ENCODE measurements around the gene TIMM50. TPM values are rescaled to one million over a fixed set of nuclear protein-coding genes. Genes with fewer than 3 reads are reported as not detected.

Gene TIMM50
- total and polyA plus RNA-seq, 12 donors, result 67.3 to 160 (median 79.9) TPM

- H3K4me1 ChIP-seq, result peaks cover 5 to 16% (median 13%) of the 10 kb centered on the region in 9 donors
- no peak overlapping the region for H3K27ac ChIP-seq
- no peak for TF ChIP-seq CTCF (IDR thresholded peaks at IDR 0.05)
- no peak for DNase-seq
- WGBS, 2 donors, result 42 to 43% methylated on average over 6 of the region's 6 CpGs
- H3K27me3 ChIP-seq, result peaks cover 22 to 71% (median 64%) of the 10 kb centered on the region in 7 donors
- H3K9me3 ChIP-seq, result no peaks in the 10 kb centered on the region
- intact Hi-C loops (cut with DNase I), result no loop called here
- no peak for ATAC-seq
- no peaks in the 10 kb centered on the region for H3K36me3 ChIP-seq
- H3K4me3 ChIP-seq, result no peak overlapping the region
Measured at GRCh38 chr19:39516270-39516669, 35.6 kb downstream of the TIMM50 start.

GRCh38 chr19:39517432-39517831 is 36.8 kb downstream of the TIMM50 start:
- WGBS, 2 donors, result 61 to 79% methylated on average over 3 of the region's 3 CpGs
- DNase-seq (no peak), ATAC-seq (no peak)
- no peak for TF ChIP-seq CTCF (IDR thresholded peaks at IDR 0.05)
- Histone ChIP-seq H3K27me3 (peaks cover 22 to 61% (median 53%) of the 10 kb centered on the region in 7 donors), H3K4me1 (peaks cover 5 to 16% (median 13%) of the 10 kb centered on the region in 9 donors), H3K36me3 (no peaks in the 10 kb centered on the region), H3K4me3 (no peak overlapping the region), H3K9me3 (no peaks in the 10 kb centered on the region), H3K27ac (no peak overlapping the region)
- intact Hi-C loops (cut with DNase I), result no loop called here

GRCh38 chr19:39518458-39518857 is 37.8 kb downstream of the TIMM50 start:
- intact Hi-C loops (cut with DNase I), result no loop called here
- Histone ChIP-seq H3K27ac (no peak overlapping the region), H3K27me3 (peaks cover 22 to 51% (median 43%) of the 10 kb centered on the region in 7 donors), H3K9me3 (no peaks in the 10 kb centered on the region), H3K36me3 (no peaks in the 10 kb centered on the region), H3K4me1 (peaks cover 5 to 16% (median 13%) of the 10 kb centered on the region in 9 donors), H3K4me3 (no peak overlapping the region)
- no peak for DNase-seq
- no peak for TF ChIP-seq CTCF (IDR thresholded peaks at IDR 0.05)
- 64 to 70% methylated on average over 5 of the region's 5 CpGs for WGBS, 2 donors
- ATAC-seq, result no peak

- no peak for TF ChIP-seq CTCF (IDR thresholded peaks at IDR 0.05)
- H3K36me3 ChIP-seq, result no peaks in the 10 kb centered on the region
- no peak for ATAC-seq
Measured at GRCh38 chr19:39518975-39519374, 38.3 kb downstream of the TIMM50 start.

More at GRCh38 chr19:39518975-39519374, 38.3 kb downstream of the TIMM50 start:
- Histone ChIP-seq H3K27ac (no peak overlapping the region), H3K9me3 (no peaks in the 10 kb centered on the region), H3K4me3 (no peak overlapping the region), H3K4me1 (peaks cover 5 to 16% (median 13%) of the 10 kb centered on the region in 9 donors), H3K27me3 (peaks cover 22 to 46% (median 37%) of the 10 kb centered on the region in 7 donors)
- WGBS, 2 donors, result 67 to 73% methylated on average over 9 of the region's 9 CpGs
- DNase-seq, result no peak
- intact Hi-C loops (cut with DNase I), result no loop called here

All from heart right ventricle (tissue), 16 donors.